ENCODE data around the gene SIK3.
"Not testable (repeated sequence)": the region's sequence is repeated elsewhere in the genome, so short reads cannot be mapped to it uniquely, and the experiment has no call there.

Gene SIK3

DNA sequence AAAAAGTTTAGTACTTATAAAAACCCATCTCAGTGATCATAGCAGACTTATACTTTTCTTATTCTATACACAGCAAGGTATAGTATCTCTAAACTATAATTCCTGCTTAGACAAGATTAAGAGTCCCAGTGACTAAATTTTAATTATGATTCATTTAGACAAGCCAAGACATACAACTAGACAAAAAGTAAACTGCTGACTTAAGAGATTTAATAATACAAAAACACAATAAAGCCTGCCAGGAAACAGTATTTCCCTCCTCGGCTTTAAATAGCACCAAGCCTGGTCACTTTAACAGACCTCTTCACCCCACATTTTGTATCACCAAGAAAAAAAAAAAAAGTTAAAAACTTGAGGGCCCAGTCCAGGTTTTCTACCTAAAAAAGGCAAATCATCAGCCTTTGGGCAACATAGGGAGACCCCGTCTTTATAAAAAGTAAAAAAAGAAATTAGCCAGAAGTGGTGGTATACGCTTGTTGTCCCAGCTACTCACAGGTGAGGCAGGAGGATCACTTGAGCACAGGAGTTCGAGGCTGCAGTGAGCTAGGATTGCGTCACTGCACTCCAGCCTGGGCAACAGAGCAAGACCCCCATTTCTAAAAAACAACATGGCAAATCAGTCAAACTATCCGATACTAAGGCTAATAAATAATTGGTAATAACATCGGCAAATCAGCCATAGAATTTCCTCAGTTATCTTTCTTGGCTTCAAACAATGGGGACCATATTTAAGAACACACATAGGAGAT lies 53.8 kb downstream of the SIK3 start:
- no peak for FAIRE-seq

GRCh38 chr11:117042689-117043088 lies 55.5 kb downstream of the SIK3 start:
- no peak for FAIRE-seq

DNA sequence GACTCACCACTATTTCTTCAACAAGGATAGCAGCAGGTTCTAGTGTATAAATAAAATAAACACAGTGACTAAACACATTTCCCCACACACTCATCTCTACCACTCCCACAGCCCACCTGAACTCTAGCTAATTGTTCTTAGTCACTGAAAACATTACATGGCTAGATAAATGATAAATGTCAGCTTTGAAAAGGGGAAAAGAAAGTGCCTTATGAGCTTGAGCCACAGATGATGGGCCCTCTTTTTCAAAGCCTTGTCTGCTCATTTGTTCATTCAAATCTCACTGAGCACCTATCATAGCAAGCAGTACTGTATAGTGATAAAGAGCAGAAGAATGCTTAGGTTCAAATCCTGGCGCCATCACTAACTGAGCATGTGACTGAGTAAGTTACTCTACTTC lies 58.3 kb downstream of the SIK3 start:
- FAIRE-seq = no peak

DNA sequence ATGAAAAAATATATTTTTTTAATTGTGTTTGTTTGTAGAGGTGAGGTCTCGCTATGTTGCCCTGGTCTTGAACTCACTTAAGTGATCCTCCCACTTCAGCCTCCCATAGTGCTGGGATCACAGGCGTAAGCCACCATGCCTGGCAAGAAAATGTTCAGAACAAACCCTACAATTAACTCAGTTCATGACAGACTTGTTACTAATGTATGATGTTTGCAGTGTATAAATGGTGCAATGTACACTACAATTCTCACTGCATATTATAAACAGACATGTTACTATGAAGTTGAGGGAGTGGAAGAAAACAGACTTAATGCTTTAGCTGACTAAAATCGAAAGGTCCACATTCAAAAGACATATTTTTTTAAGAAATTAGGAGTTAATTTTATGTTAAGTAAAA lies 59.0 kb downstream of the SIK3 start:
- no peak for FAIRE-seq

DNA sequence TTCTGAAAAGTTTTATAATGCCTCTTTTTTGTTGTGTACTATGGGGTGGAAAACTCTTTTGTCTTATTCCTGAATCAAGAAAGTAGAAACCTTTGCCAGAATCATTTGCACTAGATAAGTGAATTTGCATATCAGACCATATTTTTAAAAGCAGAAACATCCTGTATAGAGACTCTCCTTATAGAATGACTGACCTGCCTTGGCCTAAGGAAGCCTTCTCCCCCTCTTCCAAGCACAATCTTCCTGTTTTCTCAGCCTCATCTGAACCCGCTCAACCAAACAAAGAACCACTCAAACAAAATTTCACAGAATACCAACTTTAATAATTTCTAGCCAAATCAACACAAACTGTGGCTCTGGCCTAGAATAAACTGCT lies 60.3 kb downstream of the SIK3 start:
- no peak for FAIRE-seq

GRCh38 chr11:117037279-117037974 lies 60.8 kb downstream of the SIK3 start:
- no peak for FAIRE-seq

DNA sequence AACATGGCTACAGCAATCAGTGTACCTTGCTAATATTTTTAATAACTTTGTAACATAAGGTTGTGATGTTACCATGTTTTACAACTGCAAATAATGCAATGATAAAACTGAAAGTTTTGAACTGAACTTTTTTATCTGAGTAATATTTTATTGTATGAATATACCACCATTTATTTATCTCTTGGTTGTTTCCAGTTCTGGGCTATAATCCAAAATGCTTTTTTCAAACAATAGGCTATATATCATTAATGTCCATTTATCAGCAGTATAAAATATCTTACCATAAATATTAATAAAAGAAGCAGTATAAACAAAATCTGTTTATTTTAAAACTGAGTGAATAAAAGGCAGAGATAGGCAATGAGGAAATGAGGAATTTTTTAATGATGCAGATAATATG lies 63.3 kb downstream of the SIK3 start:
- FAIRE-seq = no peak

- FAIRE-seq = no peak
Measured at GRCh38 chr11:117026593-117027330, 71.5 kb downstream of the SIK3 start.

- not testable (repeated sequence) for FAIRE-seq
Measured at GRCh38 chr11:117023707-117024106, 74.5 kb downstream of the SIK3 start.

DNA sequence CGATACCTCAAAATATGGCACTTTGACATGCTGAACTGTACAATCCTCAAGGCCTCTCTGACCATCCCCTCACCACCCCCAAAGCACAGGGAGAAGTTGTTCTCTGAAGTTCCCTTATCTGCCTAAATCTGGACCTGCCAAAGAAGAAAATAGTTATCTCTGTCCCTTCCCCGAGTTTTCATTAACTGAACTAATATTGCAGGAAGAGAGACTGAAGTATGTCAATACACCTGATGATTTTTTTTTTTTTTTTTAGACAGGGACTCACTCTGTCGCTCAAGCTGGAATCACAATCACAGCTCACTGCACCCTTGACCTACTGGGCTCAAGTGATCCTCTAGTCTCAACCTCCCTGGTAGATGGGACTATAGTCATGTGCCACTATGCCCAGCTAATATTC lies 75.0 kb downstream of the SIK3 start:
- no peak for FAIRE-seq

- no peak for FAIRE-seq
Measured at GRCh38 chr11:117022526-117022925, 75.7 kb downstream of the SIK3 start.

DNA sequence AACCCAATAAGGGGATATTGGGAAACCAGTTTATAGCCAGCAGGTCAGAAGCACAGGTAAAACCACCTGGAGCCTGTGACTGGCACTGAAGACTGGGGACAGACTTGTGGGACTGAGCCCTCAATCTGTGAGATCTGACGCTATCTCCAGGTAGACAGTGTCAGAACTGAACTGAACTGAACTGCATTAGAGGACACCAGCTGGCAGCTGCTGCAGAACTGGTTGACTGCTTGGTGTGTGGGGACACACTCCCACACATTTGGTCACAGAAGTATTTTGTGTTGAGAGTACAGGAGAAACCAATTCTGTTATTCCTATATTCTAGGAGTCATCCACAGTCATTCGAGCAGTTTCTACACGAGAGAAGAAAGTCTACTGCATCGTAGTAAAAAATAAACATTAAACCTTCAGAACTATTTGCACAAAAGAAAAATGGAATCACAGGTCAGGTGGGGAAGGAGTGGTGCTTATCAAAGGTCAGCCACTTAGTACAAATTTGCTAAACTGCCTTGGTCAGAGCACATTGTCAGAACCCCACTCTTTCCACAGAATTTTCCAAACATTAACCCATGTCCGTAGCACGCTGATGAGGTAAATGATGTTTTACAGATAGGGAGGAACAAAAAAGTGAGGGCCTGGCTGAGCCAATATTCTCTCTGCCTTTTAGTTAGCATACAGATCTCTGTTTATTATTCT lies 77.2 kb downstream of the SIK3 start:
- no peak for FAIRE-seq

DNA sequence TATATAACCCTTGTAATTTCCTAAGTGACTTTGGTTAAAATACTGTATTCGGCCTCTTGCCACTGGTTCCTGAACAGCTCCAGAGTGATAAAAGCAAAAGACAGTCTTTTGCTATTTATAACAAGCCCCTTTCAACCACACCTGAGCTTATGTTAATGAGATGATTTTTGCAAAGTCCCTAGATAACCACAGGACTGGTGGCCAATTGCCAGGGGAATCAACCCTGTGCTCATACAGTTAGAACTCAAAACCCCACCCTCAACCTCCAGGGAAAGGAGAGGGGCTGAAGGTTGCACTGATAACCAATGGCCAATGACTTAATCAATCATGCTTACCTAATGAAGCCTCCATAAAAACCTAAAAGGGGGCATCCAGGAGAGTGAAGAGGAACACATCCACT lies 77.9 kb downstream of the SIK3 start:
- FAIRE-seq = no peak

DNA sequence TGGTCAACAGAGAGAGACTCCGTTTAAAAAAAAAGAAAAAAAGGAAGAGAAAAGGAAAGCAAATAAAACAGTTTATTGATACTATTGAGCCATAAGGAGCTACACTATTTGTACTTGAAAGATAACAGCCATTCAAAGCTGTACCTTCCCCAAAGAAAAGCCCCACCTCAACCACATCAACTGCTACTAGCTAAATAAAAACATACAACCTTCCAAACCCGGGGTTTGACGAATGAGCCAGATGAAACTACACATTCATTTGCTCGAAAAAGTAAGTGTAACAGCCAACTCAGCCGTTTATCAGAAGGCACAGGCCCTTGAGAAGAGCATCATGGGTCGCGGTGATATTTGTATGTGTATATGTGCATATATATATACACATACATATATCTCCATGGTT lies 78.4 kb downstream of the SIK3 start:
- FAIRE-seq = no peak

DNA sequence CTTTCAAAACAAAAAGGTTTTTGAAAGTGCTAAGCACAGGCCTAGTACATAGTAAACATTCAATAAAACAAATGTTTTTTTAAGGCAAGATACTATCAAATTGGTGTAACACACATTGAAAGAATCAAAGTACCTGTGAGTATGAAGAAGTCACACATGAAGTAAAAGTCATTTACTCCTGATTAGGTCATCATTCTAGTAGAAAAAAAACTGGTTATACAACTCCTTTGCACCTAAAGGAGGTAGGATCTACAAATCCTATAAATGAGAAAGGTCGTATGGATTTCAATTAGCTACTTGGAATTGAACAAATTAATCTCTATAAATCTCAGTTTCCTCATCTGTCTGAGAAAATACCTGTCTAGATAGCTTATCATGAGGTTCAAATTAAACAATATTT lies 80.8 kb downstream of the SIK3 start:
- FAIRE-seq = no peak

GRCh38 chr11:117016747-117017146 lies 81.5 kb downstream of the SIK3 start:
- FAIRE-seq = no peak

DNA sequence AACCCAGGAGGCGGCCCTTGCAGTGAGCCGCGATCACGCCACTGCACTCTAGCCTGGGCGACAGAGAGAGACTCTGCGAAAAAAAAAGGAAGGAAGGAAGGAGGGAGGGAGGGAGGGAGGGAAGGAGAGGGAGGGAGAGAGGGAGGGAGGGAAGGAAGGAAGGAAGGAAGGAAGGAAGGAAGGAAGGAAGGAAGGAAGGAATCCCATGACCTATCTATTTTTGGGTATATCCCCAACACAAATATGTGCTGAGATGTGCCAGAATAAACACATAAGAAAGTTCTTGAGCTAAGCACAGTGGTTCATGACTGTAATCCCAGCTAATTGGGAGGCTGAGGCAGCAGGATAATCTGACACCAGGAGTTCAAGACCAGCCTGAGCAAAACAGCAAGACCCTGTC lies 82.0 kb downstream of the SIK3 start:
- no peak for FAIRE-seq

- no peak for FAIRE-seq
Measured at GRCh38 chr11:117011541-117011898, 86.7 kb downstream of the SIK3 start.

DNA sequence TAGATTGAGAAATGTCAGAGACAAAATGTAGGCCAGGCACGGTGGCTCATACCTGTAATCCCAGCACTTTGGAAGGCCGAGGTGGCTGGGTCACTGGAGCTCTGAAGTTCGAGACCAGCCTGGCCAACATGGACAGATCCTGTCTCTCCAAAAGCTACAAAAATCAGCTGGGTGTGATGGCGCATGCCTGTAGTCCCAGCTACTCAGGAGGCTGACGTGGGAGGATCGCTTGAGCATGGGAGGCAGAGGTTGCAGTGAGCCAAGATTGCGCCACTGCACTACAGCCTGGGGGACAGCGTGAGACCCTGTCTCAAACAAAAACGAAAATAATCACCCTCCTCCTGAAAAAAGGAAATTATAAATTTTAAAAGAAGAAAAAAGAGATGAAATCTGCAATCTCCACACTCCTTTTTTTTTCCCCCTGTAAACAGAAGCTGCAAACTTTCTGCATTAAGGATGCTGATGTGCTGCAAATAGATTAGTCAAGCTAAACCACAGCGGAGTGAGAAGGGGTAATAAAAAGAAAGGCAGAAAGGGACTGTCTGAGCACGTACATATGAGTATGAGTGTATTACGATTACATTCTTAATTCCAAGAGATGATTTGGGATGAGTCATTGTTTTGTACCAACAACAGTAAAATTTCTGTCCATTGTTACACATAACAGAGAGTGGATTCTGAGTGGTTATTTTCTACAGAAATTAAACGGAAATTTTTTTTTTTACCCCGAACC lies 87.3 kb downstream of the SIK3 start:
- FAIRE-seq = no peak

GRCh38 chr11:117009905-117010605 lies 88.2 kb downstream of the SIK3 start:
- FAIRE-seq = no peak

- FAIRE-seq = no peak
Measured at GRCh38 chr11:117005758-117006157, 92.5 kb downstream of the SIK3 start.

GRCh38 chr11:117002639-117003299 lies 95.5 kb downstream of the SIK3 start:
- no peak for FAIRE-seq
